ENCODE measurements around the gene MED10. TPM values are rescaled to one million over a fixed set of nuclear protein-coding genes. Genes with fewer than 3 reads are reported as not detected.

MED10 gene
- total RNA-seq, 1 experiment from 2014 or later = 81.8 TPM

DNA sequence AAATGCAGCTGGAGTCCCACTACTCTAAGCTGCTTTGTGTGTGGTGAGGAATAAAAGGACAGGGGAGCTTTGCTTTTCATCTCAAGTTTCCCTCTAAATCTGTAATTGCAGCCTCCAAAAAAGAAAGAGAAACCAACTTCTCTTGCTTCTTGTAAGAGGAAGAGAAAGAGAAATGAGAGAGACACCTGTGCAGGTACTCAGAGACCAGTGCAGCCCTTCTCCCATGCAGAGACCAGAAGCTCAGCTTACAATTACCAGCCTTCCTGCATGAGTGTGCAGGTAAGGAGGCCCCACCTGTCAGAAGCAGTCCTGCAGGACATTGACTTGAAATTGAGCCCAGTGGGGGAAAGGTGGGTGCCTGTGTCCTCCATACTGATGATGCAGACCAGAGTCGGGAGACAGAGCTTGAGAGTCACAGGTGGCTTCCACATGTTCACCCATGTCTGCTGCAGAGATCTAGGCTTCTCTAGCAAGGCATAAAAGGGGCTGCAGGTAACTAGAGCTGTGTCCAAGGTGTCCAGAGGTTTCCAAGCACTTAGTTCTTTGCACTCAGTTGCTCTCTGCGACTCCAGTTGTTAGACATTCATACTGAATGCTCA lies 15.3 kb upstream of the MED10 start:
- Histone ChIP-seq H3K9me2 (ENCODE audit: insufficient read depth) (no peaks in the 10 kb centered on the region), H3K36me3 (ENCODE audit: low read depth) (no peaks in the 10 kb centered on the region), H4K20me1 (ENCODE audit: insufficient read depth) (no peaks in the 10 kb centered on the region), H3K4me3 (no peak overlapping the region), H3K79me2 (ENCODE audit: low read depth) (no peaks in the 10 kb centered on the region), H3K27me3 (ENCODE audit: insufficient read depth, low read depth) (peaks cover 93% of the 10 kb centered on the region), H3K27ac (no peak overlapping the region), H3K9me3 (ENCODE audit: insufficient read depth, low read depth) (no peaks in the 10 kb centered on the region), H2AFZ (no peak overlapping the region), H3F3A (ENCODE audit: insufficient read depth, low read depth) (no peaks in the 10 kb centered on the region), H3K4me2 (no peak overlapping the region), H3K4me1 (replicated peaks; ENCODE audit: insufficient read depth) (no peaks in the 10 kb centered on the region)
- no TSS peak for BruUV-seq (replicated peaks)
- ChIA-PET CTCF (no interaction called here), POLR2A (ENCODE audit: unreplicated experiment) (no interaction called here)
- DNase-seq = no peak
- intact Hi-C loops (cut with micrococcal nuclease; ENCODE audit: unreplicated experiment) = no loop called here
- TF ChIP-seq, protein P1, sequence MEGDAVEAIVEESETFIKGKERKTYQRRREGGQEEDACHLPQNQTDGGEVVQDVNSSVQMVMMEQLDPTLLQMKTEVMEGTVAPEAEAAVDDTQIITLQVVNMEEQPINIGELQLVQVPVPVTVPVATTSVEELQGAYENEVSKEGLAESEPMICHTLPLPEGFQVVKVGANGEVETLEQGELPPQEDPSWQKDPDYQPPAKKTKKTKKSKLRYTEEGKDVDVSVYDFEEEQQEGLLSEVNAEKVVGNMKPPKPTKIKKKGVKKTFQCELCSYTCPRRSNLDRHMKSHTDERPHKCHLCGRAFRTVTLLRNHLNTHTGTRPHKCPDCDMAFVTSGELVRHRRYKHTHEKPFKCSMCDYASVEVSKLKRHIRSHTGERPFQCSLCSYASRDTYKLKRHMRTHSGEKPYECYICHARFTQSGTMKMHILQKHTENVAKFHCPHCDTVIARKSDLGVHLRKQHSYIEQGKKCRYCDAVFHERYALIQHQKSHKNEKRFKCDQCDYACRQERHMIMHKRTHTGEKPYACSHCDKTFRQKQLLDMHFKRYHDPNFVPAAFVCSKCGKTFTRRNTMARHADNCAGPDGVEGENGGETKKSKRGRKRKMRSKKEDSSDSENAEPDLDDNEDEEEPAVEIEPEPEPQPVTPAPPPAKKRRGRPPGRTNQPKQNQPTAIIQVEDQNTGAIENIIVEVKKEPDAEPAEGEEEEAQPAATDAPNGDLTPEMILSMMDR (conservative IDR thresholded peaks at IDR 0.05) = no peak
- TF ChIP-seq EZH2 (IDR thresholded peaks at IDR 0.05; ENCODE audit: low read depth) = no peak

DNA sequence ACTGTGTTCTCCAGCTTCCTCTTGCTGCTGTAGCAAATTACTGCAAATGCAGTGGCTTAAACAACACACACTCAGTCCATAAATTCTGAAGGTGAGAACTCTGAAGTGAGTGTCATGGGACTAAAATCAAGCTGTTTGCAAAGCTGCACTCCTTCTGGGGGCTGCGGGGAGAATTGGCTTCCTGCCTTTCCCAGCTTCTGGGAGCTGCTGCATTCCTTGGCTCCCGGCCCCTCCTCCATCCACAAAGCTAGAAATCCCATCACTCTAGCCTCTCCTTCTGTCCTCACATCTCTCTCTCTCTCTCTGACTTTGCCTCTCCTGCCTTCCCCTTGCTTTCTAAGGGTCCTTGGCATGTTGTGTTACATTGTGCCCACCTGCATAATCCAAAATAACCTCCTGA lies 14.2 kb upstream of the MED10 start:
- Histone ChIP-seq H2AFZ (no peak overlapping the region), H3K27me3 (ENCODE audit: insufficient read depth, low read depth) (peaks cover 87% of the 10 kb centered on the region), H3K4me1 (replicated peaks; ENCODE audit: insufficient read depth) (no peaks in the 10 kb centered on the region), H3K27ac (no peak overlapping the region), H3K4me2 (no peak overlapping the region), H3K9me3 (ENCODE audit: insufficient read depth, low read depth) (no peaks in the 10 kb centered on the region), H3K79me2 (ENCODE audit: low read depth) (no peaks in the 10 kb centered on the region), H3K9me2 (ENCODE audit: insufficient read depth) (no peaks in the 10 kb centered on the region), H4K20me1 (ENCODE audit: insufficient read depth) (no peaks in the 10 kb centered on the region), H3K36me3 (ENCODE audit: low read depth) (no peaks in the 10 kb centered on the region), H3F3A (ENCODE audit: insufficient read depth, low read depth) (no peaks in the 10 kb centered on the region), H3K4me3 (no peak overlapping the region)
- BruUV-seq (replicated peaks) = no TSS peak
- POLR2A ChIA-PET (ENCODE audit: unreplicated experiment) = no interaction called here
- CTCF ChIA-PET = no interaction called here
- DNase-seq = no peak
- TF ChIP-seq EZH2 (IDR thresholded peaks at IDR 0.05; ENCODE audit: low read depth) = no peak
- TF ChIP-seq, protein P1 (conservative IDR thresholded peaks at IDR 0.05) = no peak
- intact Hi-C loops (cut with micrococcal nuclease; ENCODE audit: unreplicated experiment) = no loop called here

DNA sequence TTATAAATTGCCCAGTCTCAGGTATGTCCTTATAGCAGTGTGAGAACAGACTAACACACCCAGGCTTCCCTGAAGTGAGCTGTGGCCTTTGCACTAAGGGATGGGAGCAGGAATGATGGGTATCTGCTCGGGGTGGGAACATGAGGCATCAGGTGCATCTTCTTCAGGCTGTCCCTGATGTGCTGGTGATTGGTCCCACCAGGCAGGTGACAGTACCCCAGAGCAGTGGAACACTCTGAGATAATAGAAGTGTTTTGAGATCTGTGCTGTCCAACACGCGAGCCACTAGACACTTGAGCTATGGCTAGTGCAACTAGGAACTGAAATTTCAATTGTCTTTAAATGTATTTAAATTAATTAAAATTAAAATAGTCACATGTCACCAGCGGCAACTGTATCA lies 12.8 kb upstream of the MED10 start:
- ChIA-PET POLR2A (ENCODE audit: unreplicated experiment) (no interaction called here), CTCF (no interaction called here)
- Histone ChIP-seq H3K4me3 (no peak overlapping the region), H3K27ac (no peak overlapping the region), H3K4me2 (no peak overlapping the region), H3K9me3 (ENCODE audit: insufficient read depth, low read depth) (no peaks in the 10 kb centered on the region), H3K27me3 (ENCODE audit: insufficient read depth, low read depth) (peaks cover 90% of the 10 kb centered on the region), H3K4me1 (replicated peaks; ENCODE audit: insufficient read depth) (no peaks in the 10 kb centered on the region), H3K9me2 (ENCODE audit: insufficient read depth) (no peaks in the 10 kb centered on the region), H3K36me3 (ENCODE audit: low read depth) (no peaks in the 10 kb centered on the region), H3F3A (ENCODE audit: insufficient read depth, low read depth) (no peaks in the 10 kb centered on the region), H3K79me2 (ENCODE audit: low read depth) (no peaks in the 10 kb centered on the region), H2AFZ (no peak overlapping the region), H4K20me1 (ENCODE audit: insufficient read depth) (no peaks in the 10 kb centered on the region)
- BruUV-seq (replicated peaks) = no TSS peak
- no peak for DNase-seq
- intact Hi-C loops (cut with micrococcal nuclease; ENCODE audit: unreplicated experiment) = no loop called here
- TF ChIP-seq, protein P1 (conservative IDR thresholded peaks at IDR 0.05) = no peak
- TF ChIP-seq EZH2 (IDR thresholded peaks at IDR 0.05; ENCODE audit: low read depth) = no peak

Measured in PC-9 (cell line).